DOHH2 (cell line): ENCODE data around the gene MRS2.

Source experiments
- H3F3A ChIP-seq: fragments of 200-600 bp; sonication (generic), shearing (Covaris generic); 2 replicates; pipeline ENCODE4 v1.6.0; 2016; ENCODE audit warnings: antibody characterized with exemption, mild to moderate bottlenecking; ENCODE audit not compliant: control insufficient read depth, insufficient read depth
- H3K27ac ChIP-seq: fragments of 200-600 bp; sonication (generic); 2 replicates; pipeline ENCODE4 v1.5.1; 2014; ENCODE audit warnings: low read depth, mild to moderate bottlenecking, low read length, moderate library complexity
- H3K27me3 ChIP-seq: fragments of 200-600 bp; sonication (generic); 2 replicates; pipeline ENCODE4 v1.6.1; 2014; ENCODE audit warnings: mild to moderate bottlenecking, low read length, mixed read lengths; ENCODE audit not compliant: control insufficient read depth
- H3K36me3 ChIP-seq: fragments of 200-600 bp; sonication (generic); 2 replicates; pipeline ENCODE4 v1.6.1; 2014; ENCODE audit warnings: mild to moderate bottlenecking, low read length, moderate library complexity, mixed read lengths; ENCODE audit not compliant: control insufficient read depth
- H3K4me1 ChIP-seq: fragments of 200-600 bp; sonication (generic); 2 replicates; pipeline ENCODE4 v1.6.1; 2014; ENCODE audit warnings: mild to moderate bottlenecking, low read length, mixed read lengths; ENCODE audit not compliant: control insufficient read depth
- H3K4me2 ChIP-seq: fragments of 200-600 bp; sonication (generic); 2 replicates; pipeline ENCODE4 v1.6.0; 2014; ENCODE audit warnings: mild to moderate bottlenecking, low read length, moderate library complexity
- H3K4me3 ChIP-seq: fragments of 200-600 bp; sonication (generic); 2 replicates; pipeline ENCODE4 v1.5.1; 2014; ENCODE audit warnings: mild to moderate bottlenecking, low read length, mixed read lengths
- H3K79me2 ChIP-seq: fragments of 200-600 bp; sonication (generic); 2 replicates; pipeline ENCODE4 v1.6.1; 2014; ENCODE audit warnings: mild to moderate bottlenecking, low read length, mixed read lengths; ENCODE audit not compliant: control insufficient read depth
- H3K9me2 ChIP-seq: fragments of 200-600 bp; sonication (generic); replicated peaks from 2 replicates; pipeline ENCODE4 v1.6.1; 2014; ENCODE audit warnings: mild to moderate bottlenecking, low read length, mixed read lengths; ENCODE audit not compliant: control insufficient read depth
- H3K9me3 ChIP-seq: fragments of 200-600 bp; sonication (generic); 2 replicates; pipeline ENCODE4 v1.6.1; 2014; ENCODE audit warnings: antibody characterized with exemption, low read length, mixed read lengths; ENCODE audit not compliant: control insufficient read depth, insufficient read depth
- H4K20me1 ChIP-seq: fragments of 200-600 bp; sonication (generic); 2 replicates; pipeline ENCODE4 v1.6.0; 2014; ENCODE audit warnings: low read depth, mild to moderate bottlenecking, antibody characterized with exemption, low read length, moderate library complexity; ENCODE audit not compliant: control insufficient read depth, insufficient read depth
- EZH2phosphoT487 ChIP-seq: fragments of 200-600 bp; sonication (generic); IDR thresholded peaks from 2 replicates; pipeline ENCODE4 v1.6.1; 2017; ENCODE audit warnings: borderline replicate concordance, mild to moderate bottlenecking, antibody characterized with exemption, low read length, moderate library complexity, mixed read lengths
- TF ChIP-seq, protein P1 (sequence below): fragments of 200-600 bp; sonication (generic); IDR thresholded peaks from one replicate; pipeline ENCODE4 v1.5.1; 2014; ENCODE audit warnings: antibody characterized with exemption, mild to moderate bottlenecking, low read depth, low read length; ENCODE audit not compliant: poor library complexity, severe bottlenecking

Gene MRS2

DNA sequence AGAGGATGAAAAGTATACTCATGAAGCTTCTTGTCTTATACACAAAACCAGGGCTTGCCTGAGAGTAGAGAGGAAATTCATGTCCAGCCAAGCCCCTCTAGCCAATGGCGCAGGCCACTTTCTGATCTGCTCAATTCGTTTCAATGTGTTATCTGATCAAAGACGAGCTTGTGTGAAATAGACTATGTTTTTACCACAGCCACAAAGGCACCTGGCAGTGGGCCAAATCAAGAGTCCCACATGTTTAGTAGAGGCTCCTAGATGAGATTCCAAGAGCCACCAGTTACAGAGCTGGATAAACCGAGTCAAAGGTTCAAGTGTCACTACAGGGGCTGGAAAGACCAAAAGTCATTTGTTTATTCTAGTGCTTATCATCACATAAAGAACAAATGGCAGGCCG, 51.7 kb downstream of the MRS2 start:
- Histone ChIP-seq H4K20me1 (no peaks in the 10 kb centered on the region), H3K27me3 (no peaks in the 10 kb centered on the region), H3K27ac (no peak overlapping the region), H3K79me2 (no peaks in the 10 kb centered on the region), H3K9me3 (no peaks in the 10 kb centered on the region), H3K36me3 (no peaks in the 10 kb centered on the region), H3K4me3 (no peak overlapping the region), H3K4me1 (no peaks in the 10 kb centered on the region), H3K9me2 (no peaks in the 10 kb centered on the region), H3F3A (no peaks in the 10 kb centered on the region), H3K4me2 (no peak overlapping the region)
- TF ChIP-seq, protein P1, sequence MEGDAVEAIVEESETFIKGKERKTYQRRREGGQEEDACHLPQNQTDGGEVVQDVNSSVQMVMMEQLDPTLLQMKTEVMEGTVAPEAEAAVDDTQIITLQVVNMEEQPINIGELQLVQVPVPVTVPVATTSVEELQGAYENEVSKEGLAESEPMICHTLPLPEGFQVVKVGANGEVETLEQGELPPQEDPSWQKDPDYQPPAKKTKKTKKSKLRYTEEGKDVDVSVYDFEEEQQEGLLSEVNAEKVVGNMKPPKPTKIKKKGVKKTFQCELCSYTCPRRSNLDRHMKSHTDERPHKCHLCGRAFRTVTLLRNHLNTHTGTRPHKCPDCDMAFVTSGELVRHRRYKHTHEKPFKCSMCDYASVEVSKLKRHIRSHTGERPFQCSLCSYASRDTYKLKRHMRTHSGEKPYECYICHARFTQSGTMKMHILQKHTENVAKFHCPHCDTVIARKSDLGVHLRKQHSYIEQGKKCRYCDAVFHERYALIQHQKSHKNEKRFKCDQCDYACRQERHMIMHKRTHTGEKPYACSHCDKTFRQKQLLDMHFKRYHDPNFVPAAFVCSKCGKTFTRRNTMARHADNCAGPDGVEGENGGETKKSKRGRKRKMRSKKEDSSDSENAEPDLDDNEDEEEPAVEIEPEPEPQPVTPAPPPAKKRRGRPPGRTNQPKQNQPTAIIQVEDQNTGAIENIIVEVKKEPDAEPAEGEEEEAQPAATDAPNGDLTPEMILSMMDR = no peak
- no peak for TF ChIP-seq EZH2phosphoT487

DNA sequence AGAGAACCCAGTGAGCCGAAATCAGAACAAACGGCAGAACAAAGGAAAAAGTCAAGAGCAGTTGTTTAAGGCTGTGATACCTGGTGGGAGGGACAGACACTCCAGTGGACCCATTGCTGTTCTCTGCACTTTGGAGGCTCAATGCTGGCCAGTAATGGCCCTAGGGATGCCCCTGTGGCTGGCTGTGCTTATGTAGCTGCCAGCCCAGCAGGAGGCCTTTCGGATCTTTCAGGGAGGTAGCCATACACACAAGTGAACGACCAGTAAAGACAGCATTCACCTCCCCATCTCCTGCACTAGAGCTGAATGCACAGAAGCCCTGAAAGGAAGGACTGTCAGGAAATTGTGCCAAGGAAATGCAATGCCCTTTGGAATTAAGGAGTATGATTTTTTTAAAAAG, 52.3 kb downstream of the MRS2 start:
- TF ChIP-seq EZH2phosphoT487 = no peak
- TF ChIP-seq, protein P1 = no peak
- H3K4me1 ChIP-seq = no peaks in the 10 kb centered on the region
- H3K4me2 ChIP-seq = no peak overlapping the region
- H3K9me2 ChIP-seq = no peaks in the 10 kb centered on the region
- H3K4me3 ChIP-seq = no peak overlapping the region
- no peaks in the 10 kb centered on the region for H3K79me2 ChIP-seq
- H3F3A ChIP-seq = no peaks in the 10 kb centered on the region
- H3K27me3 ChIP-seq = no peaks in the 10 kb centered on the region
- no peaks in the 10 kb centered on the region for H3K9me3 ChIP-seq
- H3K36me3 ChIP-seq = no peaks in the 10 kb centered on the region
- no peaks in the 10 kb centered on the region for H4K20me1 ChIP-seq
- H3K27ac ChIP-seq = no peak overlapping the region

DNA sequence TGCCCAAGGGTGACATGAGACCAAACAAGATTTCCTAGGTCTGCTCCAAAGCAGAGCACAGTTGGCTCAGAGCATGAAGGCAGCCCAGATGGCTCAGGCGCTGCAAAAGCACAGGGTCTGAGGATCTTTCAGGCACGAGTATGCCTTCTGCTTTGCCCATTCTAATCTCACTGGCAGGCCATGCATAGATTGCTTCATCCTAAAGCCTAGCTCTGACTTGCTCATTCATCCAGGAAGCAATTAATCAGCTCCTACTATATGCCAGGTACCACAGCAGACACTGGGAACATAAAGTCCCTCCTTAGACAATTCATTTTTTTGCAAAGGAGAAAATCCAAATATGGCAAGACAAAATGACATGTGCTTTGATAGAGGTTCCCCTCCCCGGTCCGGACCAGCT, 55.4 kb downstream of the MRS2 start:
- no peak overlapping the region for H3K4me3 ChIP-seq
- no peaks in the 10 kb centered on the region for H3K9me3 ChIP-seq
- no peaks in the 10 kb centered on the region for H4K20me1 ChIP-seq
- H3K27me3 ChIP-seq = no peaks in the 10 kb centered on the region
- no peak overlapping the region for H3K27ac ChIP-seq
- H3F3A ChIP-seq = no peaks in the 10 kb centered on the region
- TF ChIP-seq EZH2phosphoT487 = no peak
- TF ChIP-seq, protein P1 = no peak
- H3K9me2 ChIP-seq = no peaks in the 10 kb centered on the region
- no peaks in the 10 kb centered on the region for H3K4me1 ChIP-seq
- H3K4me2 ChIP-seq = no peak overlapping the region
- no peaks in the 10 kb centered on the region for H3K79me2 ChIP-seq
- no peaks in the 10 kb centered on the region for H3K36me3 ChIP-seq

DNA sequence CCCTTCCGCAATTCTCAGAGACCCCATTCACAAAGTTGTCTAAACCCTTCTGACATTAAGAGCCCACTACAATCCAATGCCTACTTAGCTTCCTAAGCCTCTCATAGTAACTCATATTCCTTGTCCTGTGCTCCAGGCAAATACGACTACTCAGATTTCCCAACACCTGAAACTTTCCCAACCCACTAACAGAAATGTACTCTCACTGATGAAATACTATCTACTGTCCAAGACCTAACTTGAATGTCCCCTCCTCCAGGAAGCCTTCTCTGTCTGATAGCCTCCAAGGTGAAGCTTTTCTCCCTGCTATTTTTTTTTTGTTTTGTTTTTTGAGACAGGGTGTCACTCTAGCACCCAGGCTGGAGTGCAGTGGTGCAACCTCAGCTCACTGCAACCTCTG, 56.2 kb downstream of the MRS2 start:
- H3K36me3 ChIP-seq = no peaks in the 10 kb centered on the region
- no peak overlapping the region for H3K4me3 ChIP-seq
- H3K9me2 ChIP-seq = no peaks in the 10 kb centered on the region
- no peaks in the 10 kb centered on the region for H3K9me3 ChIP-seq
- no peaks in the 10 kb centered on the region for H4K20me1 ChIP-seq
- H3K4me1 ChIP-seq = no peaks in the 10 kb centered on the region
- no peak for TF ChIP-seq EZH2phosphoT487
- TF ChIP-seq, protein P1 = no peak
- no peak overlapping the region for H3K27ac ChIP-seq
- H3F3A ChIP-seq = no peaks in the 10 kb centered on the region
- no peaks in the 10 kb centered on the region for H3K79me2 ChIP-seq
- no peak overlapping the region for H3K4me2 ChIP-seq
- H3K27me3 ChIP-seq = no peaks in the 10 kb centered on the region
